Measurements from ENCODE around the gene ALDH3B2.
"Not testable (repeated sequence)": the region's sequence is repeated elsewhere in the genome, so short reads cannot be mapped to it uniquely, and the experiment has no call there.

Gene ALDH3B2

GRCh38 chr11:67682126-67683034 is 8.0 kb upstream of the ALDH3B2 start:
- DNase-seq = not testable (repeated sequence)

GRCh38 chr11:67680696-67681470 is 6.5 kb upstream of the ALDH3B2 start:
- DNase-seq = no peak

GRCh38 chr11:67675058-67675747 is 780 bp upstream of the ALDH3B2 start:
- DNase-seq = no peak

- no peak for DNase-seq
These were observed 521 bp downstream of the ALDH3B2 start for GRCh38 chr11:67673902-67674301.

- DNase-seq = no peak
These were observed 1.1 kb downstream of the ALDH3B2 start for GRCh38 chr11:67673358-67673757.

GRCh38 chr11:67671211-67671520 is 3.3 kb downstream of the ALDH3B2 start:
- DNase-seq = no peak

- no peak for DNase-seq
These were observed 3.9 kb downstream of the ALDH3B2 start for GRCh38 chr11:67670316-67671210.

GRCh38 chr11:67668192-67668551 is 6.3 kb downstream of the ALDH3B2 start:
- DNase-seq = no peak

GRCh38 chr11:67667490-67668191 is 6.8 kb downstream of the ALDH3B2 start:
- no peak for DNase-seq

- DNase-seq = no peak
These were observed 7.5 kb downstream of the ALDH3B2 start for GRCh38 chr11:67666676-67667489.

- DNase-seq = no peak
These were observed 8.1 kb downstream of the ALDH3B2 start for GRCh38 chr11:67666303-67666645.

GRCh38 chr11:67665541-67666302 is 8.7 kb downstream of the ALDH3B2 start:
- DNase-seq = no peak

GRCh38 chr11:67664696-67665540 is 9.5 kb downstream of the ALDH3B2 start:
- no peak for DNase-seq

GRCh38 chr11:67664213-67664585 is 10.2 kb downstream of the ALDH3B2 start:
- DNase-seq = no peak

GRCh38 chr11:67663532-67664212 is 10.8 kb downstream of the ALDH3B2 start:
- no peak for DNase-seq

GRCh38 chr11:67662835-67663531 is 11.4 kb downstream of the ALDH3B2 start:
- no peak for DNase-seq

- DNase-seq = no peak
These were observed 12.1 kb downstream of the ALDH3B2 start for GRCh38 chr11:67662142-67662834.
